Measurements from ENCODE around the gene KCTD16.

The KCTD16 gene

GRCh38 chr5:144284931-144285502 is 114.3 kb downstream of the KCTD16 start:
- DNase-seq (ENCODE audit: low read depth), result no peak

- no peak for DNase-seq (ENCODE audit: low read depth)
Measured at GRCh38 chr5:144289277-144289676, 118.6 kb downstream of the KCTD16 start.

- DNase-seq (ENCODE audit: low read depth), result no peak
Measured at GRCh38 chr5:144292029-144292428, 121.4 kb downstream of the KCTD16 start.

GRCh38 chr5:144295284-144295683 is 124.6 kb downstream of the KCTD16 start:
- no peak for DNase-seq (ENCODE audit: low read depth)

DNA sequence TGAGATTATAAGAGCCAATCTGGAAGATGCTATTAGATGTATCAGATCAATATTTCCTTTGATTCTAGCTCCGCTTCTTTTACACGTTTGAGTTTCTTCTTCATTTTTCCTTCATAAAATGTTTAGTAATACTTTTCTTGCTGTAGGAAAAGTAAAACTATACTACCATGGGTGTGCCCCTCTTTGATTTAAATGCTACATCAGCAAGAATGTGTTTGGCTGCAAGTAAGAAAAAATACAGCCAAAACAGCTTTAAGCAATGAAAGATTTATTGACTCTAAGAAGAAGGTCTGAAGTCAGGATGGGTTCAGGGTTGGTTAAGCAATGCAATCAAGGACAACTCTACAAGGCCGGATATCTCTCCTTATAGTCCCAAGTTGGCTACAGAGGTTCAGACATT is 126.4 kb downstream of the KCTD16 start:
- no peak for DNase-seq (ENCODE audit: low read depth)

DNA sequence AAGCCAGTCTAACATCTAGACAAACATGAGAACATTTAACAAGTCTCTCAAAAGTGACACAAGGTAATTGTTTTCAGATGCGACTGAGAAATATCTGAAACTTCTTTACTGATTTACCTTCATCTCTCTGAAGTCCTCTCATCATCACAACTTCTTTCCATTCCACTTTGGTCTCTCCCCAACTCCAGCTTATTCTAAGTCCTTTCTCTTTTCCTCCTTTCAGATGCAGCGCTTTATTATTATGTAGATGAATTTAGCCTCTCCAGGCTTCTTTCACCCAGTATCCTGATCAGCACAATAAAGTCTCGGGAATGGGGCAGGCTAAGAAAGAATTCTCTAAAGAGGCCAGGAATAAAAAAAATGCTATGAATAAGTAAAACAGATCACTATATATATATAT is 128.0 kb downstream of the KCTD16 start:
- DNase-seq (ENCODE audit: low read depth), result no peak

GRCh38 chr5:144304688-144305087 is 134.0 kb downstream of the KCTD16 start:
- DNase-seq (ENCODE audit: low read depth), result no peak

DNA sequence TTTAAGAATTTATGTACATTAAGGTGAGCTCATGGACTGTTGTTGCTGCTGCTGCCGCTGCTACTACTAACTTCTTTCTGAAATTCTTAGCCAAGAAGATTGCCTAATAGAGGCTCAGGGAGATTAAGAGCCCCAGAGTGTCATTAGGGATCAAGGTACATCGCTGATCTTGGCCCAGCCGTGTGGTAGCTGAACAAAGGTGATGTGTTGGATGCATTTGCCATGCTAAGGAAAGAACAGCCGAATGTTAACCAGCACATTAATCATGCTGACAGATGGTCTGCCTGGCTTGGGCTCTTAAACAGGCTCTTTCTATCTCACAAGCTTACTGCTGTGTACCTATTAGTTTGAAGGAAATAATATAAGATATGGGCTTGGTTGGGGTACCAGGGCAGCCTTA is 137.1 kb downstream of the KCTD16 start:
- DNase-seq (ENCODE audit: low read depth), result no peak

DNA sequence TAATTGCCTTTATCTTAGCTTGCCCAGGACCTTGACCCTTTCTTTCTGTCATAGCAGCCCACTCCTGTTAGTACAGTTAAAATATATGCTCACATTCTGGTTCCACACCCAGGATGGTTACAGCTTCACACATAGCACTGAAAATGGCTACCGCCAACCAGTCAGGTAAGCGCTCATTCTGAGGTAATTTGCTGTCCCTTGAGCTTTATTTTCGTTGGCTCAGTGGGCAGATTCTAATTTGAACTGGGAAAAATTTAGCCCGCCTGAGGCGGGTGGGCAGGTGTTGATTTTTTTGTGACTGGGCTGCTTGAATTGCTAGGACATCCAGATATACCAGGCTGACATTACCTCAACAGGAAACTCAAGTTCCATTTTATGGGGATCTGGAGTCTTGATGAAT is 137.5 kb downstream of the KCTD16 start:
- no peak for DNase-seq (ENCODE audit: low read depth)

DNA sequence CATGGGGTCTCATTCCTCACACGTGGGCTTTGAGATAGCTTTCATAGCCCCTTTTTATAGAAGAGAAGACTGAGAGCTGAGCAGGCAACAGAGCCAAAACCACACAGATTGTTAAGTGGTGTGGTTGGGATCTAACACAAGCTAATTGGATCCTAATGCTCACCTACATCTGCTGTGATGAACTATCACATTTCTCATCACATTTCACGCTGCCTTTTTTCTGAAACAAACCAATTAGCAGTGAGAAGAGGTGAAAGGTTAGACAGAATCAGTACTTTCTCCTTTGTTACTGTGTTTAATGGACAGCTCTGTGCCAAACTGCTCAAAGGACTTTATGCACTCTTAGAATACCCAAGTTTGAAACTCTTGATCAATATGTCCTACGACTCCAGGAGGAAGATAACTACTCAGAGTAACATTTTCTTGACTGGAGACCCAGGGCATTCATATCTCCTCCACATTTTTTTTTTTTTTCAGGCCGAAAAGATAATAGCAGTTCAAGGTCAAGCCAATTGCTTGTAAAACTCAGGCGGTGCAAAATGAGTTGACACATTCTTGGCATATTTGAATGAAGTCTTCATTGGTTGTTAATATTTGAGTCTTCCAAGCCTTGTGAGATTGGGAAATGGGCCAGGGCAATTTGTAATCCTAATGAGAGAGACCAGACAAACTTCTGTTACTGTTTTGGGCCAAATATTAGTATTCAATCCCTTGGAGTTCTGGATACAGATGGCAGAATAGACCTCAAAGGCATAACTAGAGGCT is 138.4 kb downstream of the KCTD16 start:
- DNase-seq (ENCODE audit: low read depth), result no peak

DNA sequence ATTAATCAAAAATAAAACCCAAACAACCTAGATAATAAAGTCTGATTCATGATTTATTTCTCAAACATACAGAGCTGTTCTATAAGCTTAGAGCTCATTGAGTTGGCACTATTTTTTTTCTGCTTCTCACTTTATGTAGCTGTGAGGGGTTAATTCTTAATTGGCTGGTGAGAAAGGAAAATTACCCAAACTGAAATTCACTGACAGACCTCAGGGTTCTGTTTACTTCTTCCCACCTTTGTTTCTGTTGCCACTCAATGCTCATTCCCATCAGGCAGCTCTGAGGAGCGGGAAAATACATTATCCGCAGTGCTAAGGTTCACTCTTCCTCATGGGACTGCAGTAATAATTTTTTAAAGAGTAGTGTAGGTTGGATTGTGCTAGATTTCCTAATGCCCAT is 139.9 kb downstream of the KCTD16 start:
- DNase-seq (ENCODE audit: low read depth), result no peak

GRCh38 chr5:144313147-144313726 is 142.6 kb downstream of the KCTD16 start:
- no peak for DNase-seq (ENCODE audit: low read depth)

- DNase-seq (ENCODE audit: low read depth), result no peak
Measured at GRCh38 chr5:144315026-144315425, 144.4 kb downstream of the KCTD16 start.

DNA sequence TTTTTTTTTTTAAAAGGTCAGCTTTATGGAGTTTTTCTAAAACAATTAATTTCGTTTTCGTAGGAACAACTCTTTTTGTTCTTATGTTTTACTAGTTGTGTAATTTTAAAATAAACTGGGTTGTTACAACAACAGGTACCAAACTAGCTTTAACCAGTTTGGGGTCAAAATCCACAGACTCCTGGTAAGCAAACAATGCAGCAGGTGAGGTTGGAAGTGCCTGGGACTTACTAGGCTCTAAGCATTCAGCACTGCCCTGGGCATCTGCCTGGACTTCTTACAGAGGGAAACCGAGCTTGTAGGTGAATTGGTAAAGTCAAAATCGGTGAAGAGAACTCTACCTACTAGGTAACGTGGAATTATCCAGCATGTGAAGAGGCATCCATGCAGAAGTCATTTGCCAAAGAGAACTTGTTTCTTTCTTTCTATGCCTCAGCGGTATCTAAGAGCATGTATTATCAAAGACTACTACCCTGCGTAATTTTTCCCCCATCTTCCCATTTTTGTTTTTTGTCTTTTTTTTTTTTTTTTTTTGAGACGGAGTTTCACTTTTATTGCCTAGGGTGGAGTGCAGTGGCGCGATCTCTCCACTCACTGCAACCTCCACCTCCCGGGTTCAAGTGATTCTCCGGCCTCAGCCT is 145.4 kb downstream of the KCTD16 start:
- no peak for DNase-seq (ENCODE audit: low read depth)

GRCh38 chr5:144318011-144318410 is 147.3 kb downstream of the KCTD16 start:
- DNase-seq (ENCODE audit: low read depth), result no peak

DNA sequence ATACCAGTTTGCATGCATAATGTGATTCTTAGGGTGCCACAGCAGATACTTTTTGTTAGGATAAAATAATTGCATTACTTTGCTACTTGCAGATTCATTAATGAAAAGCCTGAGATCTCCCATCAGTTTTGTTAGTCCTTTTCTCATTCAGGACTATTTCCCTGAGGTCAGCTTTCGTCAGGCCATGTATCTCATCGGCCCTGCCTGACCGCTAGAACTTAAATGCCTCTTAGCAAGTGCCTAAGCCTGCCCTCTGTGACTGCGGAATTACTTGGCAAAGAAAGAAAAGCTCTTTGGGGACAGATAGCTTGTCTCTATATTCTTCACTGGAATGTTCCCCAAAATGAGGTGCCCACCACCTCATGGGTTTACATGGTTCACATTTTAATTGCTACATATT is 147.8 kb downstream of the KCTD16 start:
- DNase-seq (ENCODE audit: low read depth), result no peak

- no peak for DNase-seq (ENCODE audit: low read depth)
Measured at GRCh38 chr5:144323181-144323580, 152.5 kb downstream of the KCTD16 start.

DNA sequence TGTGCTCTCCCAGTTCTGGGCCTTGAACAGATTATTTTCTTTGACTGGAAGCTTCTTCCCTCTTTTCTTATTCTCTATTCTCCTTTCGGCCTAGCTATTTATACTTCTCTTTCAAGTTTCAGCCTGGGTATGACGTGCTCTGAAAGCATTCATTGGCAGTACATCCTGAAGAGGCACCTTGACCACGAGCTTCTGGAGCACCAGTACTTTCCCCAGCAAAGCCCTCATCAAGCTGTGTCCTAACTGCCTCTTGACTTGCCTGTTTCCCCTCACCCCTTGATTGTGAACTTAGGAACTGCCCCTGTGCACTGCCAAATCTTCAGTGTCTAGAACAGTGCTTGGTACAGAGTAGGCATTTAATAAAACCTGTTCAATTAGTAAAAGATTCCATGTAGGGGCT is 154.9 kb downstream of the KCTD16 start:
- no peak for DNase-seq (ENCODE audit: low read depth)

DNA sequence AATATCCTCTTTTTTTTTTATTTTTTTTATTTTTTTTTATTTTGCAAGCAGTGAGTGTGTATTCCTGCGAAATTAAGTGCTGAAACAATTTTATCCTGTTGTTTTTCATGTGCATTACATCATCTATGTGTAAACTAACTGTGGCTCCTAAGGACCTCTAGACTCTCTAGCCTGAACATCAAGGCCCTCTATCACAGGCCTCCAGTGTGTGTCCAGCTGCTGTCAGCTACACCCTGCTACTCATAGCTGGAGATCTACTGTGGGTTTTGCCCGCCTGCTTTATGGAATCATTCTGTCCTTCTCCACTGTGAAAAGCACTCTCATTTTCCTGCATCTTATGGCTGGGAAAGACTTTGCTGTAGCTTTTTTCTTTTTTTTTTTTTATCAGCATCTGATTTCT is 157.8 kb downstream of the KCTD16 start:
- no peak for DNase-seq (ENCODE audit: low read depth)

DNA sequence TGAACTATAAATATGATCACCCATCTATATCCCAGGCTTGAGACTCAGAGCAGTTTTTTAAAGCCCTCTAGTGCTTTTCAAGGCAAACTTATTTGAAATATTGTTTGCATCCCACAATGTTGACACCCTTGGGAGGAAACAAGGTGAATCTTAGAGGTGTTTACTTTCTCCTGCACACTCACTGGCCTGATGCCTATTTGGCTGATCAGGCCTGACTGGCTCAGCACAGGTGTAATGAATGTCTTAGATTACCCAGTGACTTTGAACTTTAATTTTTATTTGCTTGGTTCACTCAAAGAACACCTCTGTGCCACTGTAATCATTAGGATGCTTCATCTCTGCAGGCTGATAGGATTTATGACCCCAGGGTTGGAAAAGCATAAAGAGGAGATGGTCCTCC is 158.3 kb downstream of the KCTD16 start:
- DNase-seq (ENCODE audit: low read depth), result no peak

- DNase-seq (ENCODE audit: low read depth), result no peak
Measured at GRCh38 chr5:144329681-144330080, 159.0 kb downstream of the KCTD16 start.

DNA sequence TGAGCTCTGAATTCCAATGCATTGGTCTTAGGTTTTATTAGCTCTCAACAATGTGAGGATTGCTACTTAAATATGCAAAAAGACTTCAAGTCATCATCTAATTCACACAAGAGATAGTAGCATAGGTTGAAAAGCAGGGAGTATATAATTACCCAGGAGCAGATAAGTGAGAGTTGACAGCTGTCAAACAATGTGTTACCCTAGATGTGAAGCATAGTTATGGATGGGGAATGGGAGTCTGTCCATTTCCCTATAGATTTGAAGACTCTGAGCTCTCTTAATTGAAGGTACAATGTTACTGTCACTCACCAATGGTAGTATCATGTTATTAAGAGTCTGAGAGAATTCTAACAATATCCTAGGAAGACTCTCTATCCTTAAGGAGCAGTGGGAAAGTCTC is 160.7 kb downstream of the KCTD16 start:
- DNase-seq (ENCODE audit: low read depth), result no peak

DNA sequence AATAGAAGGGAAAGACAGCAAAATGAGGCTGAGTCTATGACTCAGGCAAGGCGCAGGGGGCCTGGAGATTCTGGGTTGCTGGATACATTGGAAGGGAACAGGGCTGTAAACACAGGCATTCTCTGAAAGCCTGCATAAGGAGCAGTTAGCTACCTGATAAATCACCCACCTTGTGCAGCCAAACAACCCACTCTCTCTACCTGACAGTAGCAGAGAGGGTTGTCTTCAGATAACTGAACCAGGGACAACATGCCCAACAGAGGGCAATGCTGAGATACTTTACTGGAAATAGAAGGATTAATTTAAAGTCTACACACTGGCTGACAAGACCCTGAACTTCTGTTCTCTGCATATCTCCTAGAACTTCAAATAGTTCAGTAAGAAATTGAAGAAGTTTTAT is 161.6 kb downstream of the KCTD16 start:
- DNase-seq (ENCODE audit: low read depth), result no peak

Data from fibroblast of the conjunctiva (primary cell).